Parathyroid adenoma (tissue), 2 donors: ENCODE measurements around the gene SPATA2L.

Experiments
- H2AFZ ChIP-seq: fragments of 300-600 bp; sonication (generic); one replicate; pipeline ENCODE4 v1.7.0; 2017; ENCODE audit warnings: antibody characterized with exemption, mild to moderate bottlenecking
- H3K27ac ChIP-seq: fragments of 300-600 bp; sonication (generic); one replicate; pipeline ENCODE4 v1.7.0; 2017
- H3K27me3 ChIP-seq: fragments of 300-600 bp; sonication (generic); one replicate; pipeline ENCODE4 v1.7.0; 2017; ENCODE audit warnings: low read length; ENCODE audit not compliant: control insufficient read depth, insufficient read depth
- H3K36me3 ChIP-seq: fragments of 300-600 bp; sonication (generic); one replicate; pipeline ENCODE4 v1.7.0; 2017; ENCODE audit warnings: low read length; ENCODE audit not compliant: control insufficient read depth, insufficient read depth
- H3K4me1 ChIP-seq: fragments of 300-600 bp; sonication (generic); one replicate; pipeline ENCODE4 v1.7.0; 2017; ENCODE audit warnings: control low read depth
- H3K4me2 ChIP-seq: fragments of 300-600 bp; sonication (generic); one replicate; pipeline ENCODE4 v1.7.0; 2017; ENCODE audit warnings: low read length
- H3K4me3 ChIP-seq: fragments of 300-600 bp; sonication (generic); one replicate; pipeline ENCODE4 v1.7.0; 2017; ENCODE audit warnings: low read depth, low read length
- H3K79me2 ChIP-seq: fragments of 300-600 bp; sonication (generic); one replicate; pipeline ENCODE4 v1.7.0; 2017; ENCODE audit warnings: control low read depth
- H3K9ac ChIP-seq: fragments of 300-600 bp; sonication (generic); one replicate; pipeline ENCODE4 v1.7.0; 2017; ENCODE audit warnings: mild to moderate bottlenecking
- H3K9me3 ChIP-seq: fragments of 300-600 bp; sonication (generic); one replicate; pipeline ENCODE4 v1.7.0; 2017; ENCODE audit warnings: low read length; ENCODE audit not compliant: control insufficient read depth
- CTCF ChIP-seq: fragments of 300-600 bp; sonication (generic); IDR thresholded peaks from one replicate; pipeline ENCODE4 v1.7.0; 2017; ENCODE audit warnings: antibody characterized with exemption, mild to moderate bottlenecking
- donor health status: primary hyperparathyroidism.

Gene SPATA2L

GRCh38 chr16:89722392-89723278 is 21.1 kb upstream of the SPATA2L start:
- H3K4me1 ChIP-seq = no peaks in the 10 kb centered on the region
- no peak for TF ChIP-seq CTCF
- H3K27ac ChIP-seq = peak overlapping the region; percentile 65

GRCh38 chr16:89721546-89722391 is 20.3 kb upstream of the SPATA2L start:
- Histone ChIP-seq H3K9ac (no peak overlapping the region), H3K4me1 (no peaks in the 10 kb centered on the region), H3K9me3 (no peaks in the 10 kb centered on the region), H2AFZ (peak overlapping the region; percentile 86), H3K36me3 (no peaks in the 10 kb centered on the region), H3K4me3 (peak overlapping the region; percentile 78), H3K27me3 (no peaks in the 10 kb centered on the region), H3K27ac (peak overlapping the region; percentile 86), H3K4me2 (peak overlapping the region; percentile 90), H3K79me2 (peaks cover 21% of the 10 kb centered on the region)
- TF ChIP-seq CTCF = no peak

More at GRCh38 chr16:89722392-89723278, 21.1 kb upstream of the SPATA2L start:
- Histone ChIP-seq H3K27me3 (no peaks in the 10 kb centered on the region), H3K36me3 (no peaks in the 10 kb centered on the region), H3K4me2 (peak overlapping the region; percentile 90), H2AFZ (peak overlapping the region; percentile 57), H3K9me3 (no peaks in the 10 kb centered on the region), H3K9ac (no peak overlapping the region), H3K79me2 (peaks cover 21% of the 10 kb centered on the region), H3K4me3 (peak overlapping the region; percentile 78)

- peak within 1 kb of the TSS; percentile 86 for H3K27ac ChIP-seq
- H3K4me2 ChIP-seq = peak within 1 kb of the TSS; percentile 90
- peak within 1 kb of the TSS; percentile 86 for H2AFZ ChIP-seq
- H3K9ac ChIP-seq = peak within 1 kb of the TSS; percentile 64
- no peaks in the 10 kb centered on the region for H3K27me3 ChIP-seq
- TF ChIP-seq CTCF = no peak
- peak within 1 kb of the TSS; percentile 78 for H3K4me3 ChIP-seq
- no peaks in the 10 kb centered on the region for H3K36me3 ChIP-seq
- peaks cover 21% of the 10 kb centered on the region for H3K79me2 ChIP-seq
- no peaks in the 10 kb centered on the region for H3K4me1 ChIP-seq
- H3K9me3 ChIP-seq = no peaks in the 10 kb centered on the region
Measured at GRCh38 chr16:89720813-89721545, 19.5 kb upstream of the SPATA2L start, which contains the start of the genes VPS9D1 and ZNF276. VPS9D1 (minus strand) TSS chr16:89720898; CDS start chr16:89720861, 37 bp downstream. ZNF276 (plus strand) TSS chr16:89721537; CDS start chr16:89721641, 104 bp downstream.

- Histone ChIP-seq H3K27ac (peak overlapping the region; percentile 86), H3K9ac (peak overlapping the region; percentile 49), H3K9me3 (no peaks in the 10 kb centered on the region), H3K27me3 (no peaks in the 10 kb centered on the region), H3K4me1 (no peaks in the 10 kb centered on the region), H3K36me3 (no peaks in the 10 kb centered on the region), H3K79me2 (peaks cover 21% of the 10 kb centered on the region), H3K4me2 (peak overlapping the region; percentile 90), H2AFZ (peak overlapping the region; percentile 86), H3K4me3 (peak overlapping the region; percentile 78)
- TF ChIP-seq CTCF = no peak
Measured at GRCh38 chr16:89720551-89720812, 19.0 kb upstream of the SPATA2L start.
